SIG-M5 treated with dmso at 0.1 percent for 504 hours (cell line): Measurements from ENCODE around the gene TNNT2.

ENCODE experiments used
- DNase-seq: peaks from one replicate; lab custom pipeline; 2025; ENCODE audit not compliant: unreplicated experiment; lab: John Stamatoyannopoulos, UW

TNNT2 gene

DNA sequence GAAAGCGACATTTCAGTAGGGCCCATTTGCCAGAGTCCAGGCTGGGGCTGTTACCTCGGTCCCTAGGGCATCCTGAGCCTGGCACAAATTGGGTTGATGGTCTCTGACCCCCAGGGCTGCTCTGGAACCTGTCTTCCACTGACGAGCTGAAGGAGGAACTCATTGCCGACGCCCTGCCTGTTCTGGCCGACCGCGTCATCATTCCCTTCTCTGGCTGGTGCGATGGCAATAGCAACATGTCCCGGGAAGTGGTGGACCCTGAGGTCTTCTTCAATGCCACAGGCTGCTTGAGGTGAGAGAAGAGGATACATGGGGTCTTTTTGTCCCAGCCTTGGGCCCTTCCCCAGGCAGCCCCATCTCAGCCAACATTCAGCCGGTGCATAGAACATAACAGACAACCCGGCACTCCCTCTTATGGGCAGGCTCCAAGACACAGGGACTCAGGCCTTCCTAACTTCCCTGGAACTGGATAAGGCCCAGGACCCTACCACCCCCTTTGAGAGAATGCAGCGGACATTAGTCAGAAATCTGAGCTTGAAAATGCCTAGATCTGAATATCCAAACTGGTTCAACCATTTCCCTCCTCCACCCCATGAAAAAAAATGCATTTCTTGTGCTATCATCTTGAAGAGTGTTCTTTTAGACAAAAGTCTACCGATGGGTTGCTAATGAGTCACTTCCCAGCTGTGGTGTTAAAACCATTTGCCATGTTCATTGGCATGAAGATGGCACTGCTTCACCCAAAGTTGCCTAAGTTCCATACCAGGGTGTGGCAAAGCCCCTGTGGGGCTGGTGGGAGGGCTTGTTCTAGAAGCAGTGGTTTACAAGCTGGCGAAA, 58.8 kb downstream of the TNNT2 start:
- no peak for DNase-seq

DNA sequence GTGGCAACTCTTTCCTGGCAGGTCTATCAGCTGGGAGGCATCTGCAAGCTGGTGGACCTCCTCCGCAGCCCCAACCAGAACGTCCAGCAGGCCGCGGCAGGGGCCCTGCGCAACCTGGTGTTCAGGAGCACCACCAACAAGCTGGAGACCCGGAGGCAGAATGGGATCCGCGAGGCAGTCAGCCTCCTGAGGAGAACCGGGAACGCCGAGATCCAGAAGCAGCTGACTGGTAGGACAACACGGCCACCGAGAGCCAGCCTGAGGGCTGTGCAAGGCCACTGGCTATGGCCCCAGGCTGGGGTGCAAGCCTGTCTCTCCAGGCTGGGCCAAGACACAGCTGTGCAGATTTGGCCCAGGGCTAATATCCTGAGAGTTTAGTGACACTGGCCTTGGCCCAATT, 59.9 kb downstream of the TNNT2 start:
- DNase-seq, result no peak

GRCh38 chr1:201316556-201316955, 60.9 kb downstream of the TNNT2 start:
- no peak for DNase-seq

DNA sequence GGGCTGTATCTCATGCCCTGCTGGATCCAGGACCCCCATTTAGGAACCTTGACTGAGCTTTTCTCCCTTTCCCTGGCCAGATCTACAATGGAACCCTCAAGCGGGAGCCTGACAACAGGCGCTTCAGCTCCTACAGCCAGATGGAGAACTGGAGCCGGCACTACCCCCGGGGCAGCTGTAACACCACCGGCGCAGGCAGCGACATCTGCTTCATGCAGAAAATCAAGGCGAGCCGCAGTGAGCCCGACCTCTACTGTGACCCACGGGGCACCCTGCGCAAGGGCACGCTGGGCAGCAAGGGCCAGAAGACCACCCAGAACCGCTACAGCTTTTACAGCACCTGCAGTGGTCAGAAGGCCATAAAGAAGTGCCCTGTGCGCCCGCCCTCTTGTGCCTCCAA, 64.4 kb downstream of the TNNT2 start:
- no peak for DNase-seq

GRCh38 chr1:201312298-201312697, 65.2 kb downstream of the TNNT2 start:
- DNase-seq, result no peak

- no peak for DNase-seq
Observed at GRCh38 chr1:201311356-201312011, 66.0 kb downstream of the TNNT2 start.

GRCh38 chr1:201310986-201311355, 66.5 kb downstream of the TNNT2 start:
- no peak for DNase-seq

- DNase-seq, result no peak
Observed at GRCh38 chr1:201310251-201310985, 67.1 kb downstream of the TNNT2 start.

DNA sequence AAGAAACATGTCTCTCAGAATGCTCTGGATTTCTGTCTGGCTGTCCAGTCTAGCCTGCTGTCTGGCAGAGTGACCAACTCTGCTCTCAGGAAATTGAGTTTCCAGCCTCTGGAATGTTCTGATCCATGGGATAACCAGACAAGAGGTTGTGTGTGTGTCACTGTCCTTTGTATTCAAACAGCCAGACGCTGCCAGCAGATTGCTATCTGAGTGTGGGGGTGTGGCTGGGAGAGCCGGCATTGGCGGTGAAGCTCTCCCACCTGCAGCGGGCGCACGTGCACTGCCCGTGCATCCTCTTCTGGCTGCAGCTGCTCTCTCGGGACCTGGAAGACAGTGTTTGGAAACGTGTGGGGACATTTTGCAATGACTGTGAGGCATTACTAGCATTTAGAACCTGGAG, 68.1 kb downstream of the TNNT2 start:
- peak; percentile 74 for DNase-seq
